OCI-LY1 (cell line): ENCODE measurements around the gene ADARB2.

Source experiments
- CTCF ChIP-seq: fragments of 200-600 bp; sonication (generic), shearing (Covaris generic); IDR thresholded peaks from 2 replicates; pipeline ENCODE4 v1.5.1; 2017; ENCODE audit warnings: mild to moderate bottlenecking, antibody characterized with exemption, low read length, moderate library complexity, mixed read lengths
- EZH2 ChIP-seq: fragments of 200-600 bp; sonication (generic), shearing (Covaris generic); IDR thresholded peaks from 2 replicates; pipeline ENCODE4 v1.8.0; 2017; ENCODE audit warnings: borderline replicate concordance, mixed run types, mild to moderate bottlenecking, antibody characterized with exemption, low read length, moderate library complexity, mixed read lengths

GRCh38 chr10:1591045-1591444 lies 146.3 kb downstream of the ADARB2 start:
- no peak for TF ChIP-seq CTCF
- no peak for TF ChIP-seq EZH2
